Adrenal gland (tissue), 5 donors: ENCODE measurements around the gene PPP2CA.

Experiments used
- POLR2A ChIP-seq, 2 donors: fragments of 450-650 bp; IDR thresholded peaks; one replicate each; pipeline ENCODE4 v1.6.1; 2017; ENCODE audit warnings: antibody characterized with exemption in 2 of 2, mild to moderate bottlenecking in 2 of 2, moderate library complexity in 1 of 2
- TF ChIP-seq, protein P1 (sequence below), 6 experiments: fragments of 450-650 bp in 4 of 6; fragments of 200-600 bp in 2 of 6; sonication (generic) in 1 of 6; IDR thresholded peaks; 1 replicate in 5 of 6; 2 replicates in 1 of 6; pipeline versions ENCODE4 v1.5.1 to v1.8.0; 2016 to 2021; ENCODE audit warnings: antibody characterized with exemption in 6 of 6, mild to moderate bottlenecking in 2 of 6, moderate library complexity in 1 of 6
- donor health status: DM: no; HTN: no; CAD: no.

DNA sequence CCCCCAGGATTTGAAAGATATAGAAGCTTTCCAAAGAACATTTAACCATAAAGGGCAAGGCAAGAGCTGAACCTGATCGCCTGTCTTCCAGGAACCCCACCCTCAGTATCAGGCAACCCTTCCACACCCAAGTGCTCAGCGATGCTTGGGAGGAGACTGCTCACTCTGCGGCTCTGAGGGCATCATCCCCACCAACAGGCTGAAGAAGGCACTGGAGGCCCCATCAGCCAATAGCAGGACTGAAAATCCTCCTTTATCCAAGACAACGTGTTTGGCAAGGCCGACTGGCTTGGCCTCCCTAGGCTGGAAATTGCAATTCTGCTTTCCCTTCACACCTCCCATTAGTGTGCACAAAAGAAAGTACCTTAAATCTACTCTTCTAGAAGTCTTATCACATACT, 1.4 kb upstream of the PPP2CA start:
- TF ChIP-seq, protein P1, sequence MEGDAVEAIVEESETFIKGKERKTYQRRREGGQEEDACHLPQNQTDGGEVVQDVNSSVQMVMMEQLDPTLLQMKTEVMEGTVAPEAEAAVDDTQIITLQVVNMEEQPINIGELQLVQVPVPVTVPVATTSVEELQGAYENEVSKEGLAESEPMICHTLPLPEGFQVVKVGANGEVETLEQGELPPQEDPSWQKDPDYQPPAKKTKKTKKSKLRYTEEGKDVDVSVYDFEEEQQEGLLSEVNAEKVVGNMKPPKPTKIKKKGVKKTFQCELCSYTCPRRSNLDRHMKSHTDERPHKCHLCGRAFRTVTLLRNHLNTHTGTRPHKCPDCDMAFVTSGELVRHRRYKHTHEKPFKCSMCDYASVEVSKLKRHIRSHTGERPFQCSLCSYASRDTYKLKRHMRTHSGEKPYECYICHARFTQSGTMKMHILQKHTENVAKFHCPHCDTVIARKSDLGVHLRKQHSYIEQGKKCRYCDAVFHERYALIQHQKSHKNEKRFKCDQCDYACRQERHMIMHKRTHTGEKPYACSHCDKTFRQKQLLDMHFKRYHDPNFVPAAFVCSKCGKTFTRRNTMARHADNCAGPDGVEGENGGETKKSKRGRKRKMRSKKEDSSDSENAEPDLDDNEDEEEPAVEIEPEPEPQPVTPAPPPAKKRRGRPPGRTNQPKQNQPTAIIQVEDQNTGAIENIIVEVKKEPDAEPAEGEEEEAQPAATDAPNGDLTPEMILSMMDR (IDR thresholded peaks at IDR 0.05) = peak in 1 of 6 experiments; percentile 8
- no peak for TF ChIP-seq POLR2A (IDR thresholded peaks at IDR 0.05)
